AG04450 (cell line): ENCODE measurements around the gene AURKB. TPM values are rescaled to one million over a fixed set of nuclear protein-coding genes. Genes with fewer than 3 reads are reported as not detected.
A peak's percentile ranks its signal among the peaks of the same experiment; 100 is the strongest.

Experiments used
- CTCF ChIA-PET: fragments of 300-600, 350-600 bp; formaldehyde crosslinking; extraction: SDS; loops from one replicate; lab custom pipeline; 2022; ENCODE audit warnings: antibody characterized with exemption, inconsistent platforms; lab: Charles Lee
- POLR2A ChIA-PET: fragments of 350-600 bp; formaldehyde crosslinking; extraction: SDS; loops from one replicate; lab custom pipeline; 2021; ENCODE audit warnings: antibody characterized with exemption, inconsistent platforms; lab: Yijun Ruan, JAX
- DNase-seq: peaks from one replicate; pipeline ENCODE4 v3.0.0-alpha.2; 2011; ENCODE audit warnings: low read depth, low spot score
- H3K27ac ChIP-seq: one replicate; pipeline ENCODE4 v1.5.1; 2012; ENCODE audit warnings: low read depth, low read length, control low read depth
- H3K27me3 ChIP-seq: one replicate; pipeline ENCODE4 v1.6.0; 2012; ENCODE audit warnings: low read length; ENCODE audit not compliant: control insufficient read depth, insufficient read depth
- H3K4me3 ChIP-seq: 2 replicates; pipeline ENCODE4 v1.5.1; 2011; ENCODE audit warnings: mild to moderate bottlenecking, low read depth, low read length, control low read depth
- H3K9me3 ChIP-seq: 2 replicates; pipeline ENCODE4 v1.5.1; 2012; ENCODE audit warnings: low read length; ENCODE audit not compliant: control insufficient read depth, insufficient read depth
- CTCF ChIP-seq: IDR thresholded peaks from 2 replicates; pipeline ENCODE4 v1.5.1; 2011; ENCODE audit warnings: low read depth, low read length, control low read depth, inconsistent platforms
- polyA plus RNA-seq: library from polyadenylated mRNA; depleted of rRNA; stranded (reverse); fragments of >200 nt; gene quantifications from 2 replicates; pipeline ENCODE4 v1.2.3, GENCODE V29; 2011

The AURKB gene
- polyA plus RNA-seq, 1 experiment, result 5.9 TPM

GRCh38 chr17:8159032-8159400 lies 51.4 kb downstream of the AURKB start:
- Histone ChIP-seq H3K4me3 (no peak overlapping the region), H3K27me3 (no peaks in the 10 kb centered on the region), H3K27ac (no peak overlapping the region), H3K9me3 (no peaks in the 10 kb centered on the region; the same call in 1 of the 2 replicates)
- CTCF ChIA-PET, result interaction anchor here (1.2 to 2.0 kb wide), 6 partner anchors 9 to 98 kb away, joined by 3 to 17 read pairs (median 6); no protein-coding TSS in a partner anchor
- no peak for TF ChIP-seq CTCF
- POLR2A ChIA-PET, result interaction anchor here (3.3 kb wide), 1 partner anchor 14 kb away, joined by 20 read pairs; no protein-coding TSS in a partner anchor
- DNase-seq, result no peak

GRCh38 chr17:8158267-8159031 lies 51.9 kb downstream of the AURKB start:
- peak; percentile 68 for DNase-seq
- peak overlapping the region; percentile 70 for H3K27ac ChIP-seq
- POLR2A ChIA-PET, result interaction anchor here (0.6 to 3.3 kb wide), 2 partner anchors 15 to 40 kb away, joined by 3 to 20 read pairs; no protein-coding TSS in a partner anchor
- TF ChIP-seq CTCF, result peak; percentile 88
- H3K27me3 ChIP-seq, result no peaks in the 10 kb centered on the region
- CTCF ChIA-PET, result interaction anchor here (0.6 to 2.0 kb wide), 12 partner anchors 10 to 98 kb away, joined by 3 to 17 read pairs (median 3); partner anchors contain the start of genes ALOXE3 and HES7
- H3K9me3 ChIP-seq, result no peaks in the 10 kb centered on the region; the same call in 1 of the 2 replicates
- H3K4me3 ChIP-seq, result no peak overlapping the region

GRCh38 chr17:8156246-8156992 lies 54.0 kb downstream of the AURKB start:
- peak; percentile 100 for DNase-seq
- no peak for TF ChIP-seq CTCF
- peak overlapping the region; percentile 97 for H3K27ac ChIP-seq
- peak overlapping the region; percentile 72 for H3K4me3 ChIP-seq
- POLR2A ChIA-PET, result interaction anchor here (0.6 to 2.0 kb wide), 7 partner anchors 17 to 67 kb away, joined by 3 to 23 read pairs (median 3); no protein-coding TSS in a partner anchor
- CTCF ChIA-PET, result interaction anchor here (1.2 kb wide), 3 partner anchors 19 to 96 kb away, joined by 3 to 4 read pairs (median 4); no protein-coding TSS in a partner anchor
- no peaks in the 10 kb centered on the region; the same call in 1 of the 2 replicates for H3K9me3 ChIP-seq
- no peaks in the 10 kb centered on the region for H3K27me3 ChIP-seq

- POLR2A ChIA-PET, result interaction anchor here (0.9 to 2.0 kb wide), 3 partner anchors 17 to 37 kb away, joined by 3 to 23 read pairs (median 4); no protein-coding TSS in a partner anchor
- peak overlapping the region; percentile 72 for H3K4me3 ChIP-seq
- H3K9me3 ChIP-seq, result no peaks in the 10 kb centered on the region; the same call in 1 of the 2 replicates
- no peak for TF ChIP-seq CTCF
- no peak for DNase-seq
- peak overlapping the region; percentile 88 for H3K27ac ChIP-seq
- CTCF ChIA-PET, result interaction anchor here (1.2 kb wide), 2 partner anchors 18 to 37 kb away, joined by 3 to 4 read pairs; no protein-coding TSS in a partner anchor
- H3K27me3 ChIP-seq, result no peaks in the 10 kb centered on the region
Observed at GRCh38 chr17:8155996-8156245, 54.5 kb downstream of the AURKB start.
